OCI-LY7 (cell line): ENCODE data around the gene BBX. TPM values are rescaled to one million over a fixed set of nuclear protein-coding genes. Genes with fewer than 3 reads are reported as not detected.

Experiments
- BruUV-seq: library from RNA; stranded (reverse); fragments of 400-500 nt; replicated peaks from 2 replicates; lab custom pipeline; 2021; lab: Mats Ljungman, UMichigan
- CTCF ChIA-PET: fragments of 300-600 bp; sonication (Branson Sonifier 250); formaldehyde crosslinking; loops from one replicate; lab custom pipeline; 2022; ENCODE audit warnings: antibody characterized with exemption; ENCODE audit not compliant: unreplicated experiment; lab: Charles Lee
- POLR2A ChIA-PET: fragments of 300-600 bp; sonication (Branson Sonifier 250); formaldehyde crosslinking; loops from one replicate; lab custom pipeline; 2022; ENCODE audit warnings: antibody characterized with exemption; lab: Charles Lee
- DNase-seq: peaks from one replicate; pipeline ENCODE4 v3.0.0-alpha.2; 2015; ENCODE audit warnings: low spot score
- H2AFZ ChIP-seq: fragments of 200-600 bp; sonication (generic), shearing (Covaris generic); 2 replicates; pipeline ENCODE4 v1.6.1; 2014; ENCODE audit warnings: mild to moderate bottlenecking, antibody characterized with exemption, low read length, moderate library complexity
- H3K27ac ChIP-seq: fragments of 200-600 bp; sonication (generic); 2 replicates; pipeline ENCODE4 v1.5.1; 2014; ENCODE audit warnings: mixed run types, low read depth, mild to moderate bottlenecking, moderate library complexity, low read length, inconsistent platforms; ENCODE audit not compliant: poor library complexity, severe bottlenecking
- H3K36me3 ChIP-seq: fragments of 200-600 bp; sonication (generic); 2 replicates; pipeline ENCODE4 v1.6.1; 2014; ENCODE audit warnings: mild to moderate bottlenecking, antibody characterized with exemption, low read length, moderate library complexity, mixed read lengths; ENCODE audit not compliant: insufficient read depth
- H3K4me1 ChIP-seq: fragments of 200-600 bp; sonication (generic); 2 replicates; pipeline ENCODE4 v1.5.1; 2014; ENCODE audit warnings: mild to moderate bottlenecking, low read length; ENCODE audit not compliant: insufficient read depth, poor library complexity, severe bottlenecking
- H3K4me2 ChIP-seq: fragments of 200-600 bp; sonication (generic); 2 replicates; pipeline ENCODE4 v1.6.1; 2014; ENCODE audit warnings: mild to moderate bottlenecking, low read length
- H3K4me3 ChIP-seq: fragments of 200-600 bp; sonication (generic); 2 replicates; pipeline ENCODE4 v1.5.1; 2014; ENCODE audit warnings: mild to moderate bottlenecking, low read depth, low read length; ENCODE audit not compliant: poor library complexity, severe bottlenecking
- H3K79me2 ChIP-seq: fragments of 200-600 bp; sonication (generic); 2 replicates; pipeline ENCODE4 v1.6.1; 2016; ENCODE audit warnings: low read depth, mild to moderate bottlenecking, low read length, moderate library complexity, mixed read lengths; ENCODE audit not compliant: insufficient read depth
- H3K9me2 ChIP-seq: fragments of 200-600 bp; sonication (generic); 2 replicates; pipeline ENCODE4 v1.6.1; 2016; ENCODE audit warnings: mild to moderate bottlenecking, low read length, mixed read lengths; ENCODE audit not compliant: insufficient read depth
- H3K9me3 ChIP-seq: fragments of 200-600 bp; sonication (generic); 2 replicates; pipeline ENCODE4 v1.6.1; 2014; ENCODE audit warnings: mild to moderate bottlenecking, mixed run types, low read length, mixed read lengths
- H4K20me1 ChIP-seq: fragments of 200-600 bp; sonication (generic); 2 replicates; pipeline ENCODE4 v1.6.1; 2014; ENCODE audit warnings: mild to moderate bottlenecking, antibody characterized with exemption, low read length, moderate library complexity, mixed read lengths; ENCODE audit not compliant: insufficient read depth
- CTCF ChIP-seq: fragments of 200-600 bp; sonication (generic); conservative IDR thresholded peaks from 2 replicates; pipeline ENCODE4 v1.5.1; 2014; ENCODE audit warnings: mild to moderate bottlenecking, antibody characterized with exemption, low read length, moderate library complexity, mixed read lengths
- EZH2phosphoT487 ChIP-seq: fragments of 200-600 bp; sonication (generic); IDR thresholded peaks from 2 replicates; pipeline ENCODE4 v1.6.1; 2018; ENCODE audit warnings: low read depth, borderline replicate concordance, mild to moderate bottlenecking, mixed run types, antibody characterized with exemption, low read length, moderate library complexity, mixed read lengths
- intact Hi-C: fragments of 100-400 bp; cut with micrococcal nuclease; formaldehyde crosslinking; loops from one replicate; pipeline ENCODE4 v1.10.0; 2022; ENCODE audit not compliant: unreplicated experiment
- total RNA-seq, 2 experiments: library from RNA; depleted of rRNA in 1 of 2; stranded (reverse); fragments of >200 nt in 1 of 2; shearing (Covaris generic) in 1 of 2; gene quantifications; 2 replicates each; pipeline ENCODE4 v1.2.3, GENCODE V29; 2014 to 2022

BBX gene
- total RNA-seq, 2 experiments from 2014 or later = 27.0 to 49.8 TPM

DNA sequence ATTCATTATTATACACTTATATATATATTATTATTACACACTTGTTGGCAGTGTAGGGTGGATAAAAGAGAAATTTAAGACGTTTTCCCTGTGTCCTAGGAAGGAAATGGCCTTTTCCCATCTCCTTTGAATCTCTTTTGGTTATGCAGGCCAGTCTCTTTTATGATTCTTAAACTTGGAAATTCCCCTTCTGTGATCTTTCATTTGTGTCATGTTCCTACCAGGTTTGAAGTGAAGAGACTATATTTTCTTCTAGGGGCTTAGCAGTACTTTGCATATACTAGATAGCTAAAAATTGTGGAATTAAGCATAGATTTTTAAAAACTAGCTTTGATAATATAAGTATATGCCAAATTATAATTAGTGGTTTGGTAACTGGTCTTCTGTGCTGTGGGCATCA lies 58.5 kb downstream of the BBX start:
- Histone ChIP-seq H3K4me3 (no peak overlapping the region), H3K4me1 (no peaks in the 10 kb centered on the region), H3K36me3 (no peaks in the 10 kb centered on the region), H3K4me2 (no peak overlapping the region), H3K79me2 (peaks cover 4% of the 10 kb centered on the region; the same call in 1 of the 2 replicates), H4K20me1 (peaks cover 1% of the 10 kb centered on the region; the same call in 1 of the 2 replicates), H2AFZ (no peak overlapping the region), H3K9me3 (no peaks in the 10 kb centered on the region), H3K27ac (no peak overlapping the region), H3K9me2 (no peaks in the 10 kb centered on the region)
- BruUV-seq = no TSS peak
- POLR2A ChIA-PET = interaction anchor here (0.7 to 1.0 kb wide), 4 partner anchors 14 to 350 kb away, joined by 3 to 5 read pairs (median 3); no protein-coding TSS in a partner anchor
- DNase-seq = no peak
- intact Hi-C loops = no loop called here
- CTCF ChIA-PET = no interaction called here
- TF ChIP-seq CTCF (no peak), EZH2phosphoT487 (no peak)

GRCh38 chr3:107588217-107588616 lies 65.5 kb downstream of the BBX start:
- POLR2A ChIA-PET = interaction anchor here (1.2 to 1.6 kb wide), 2 partner anchors 9 to 11 kb away, joined by 3 to 8 read pairs; no protein-coding TSS in a partner anchor
- Histone ChIP-seq H3K4me2 (no peak overlapping the region), H4K20me1 (no peaks in the 10 kb centered on the region), H3K9me2 (no peaks in the 10 kb centered on the region), H3K9me3 (no peaks in the 10 kb centered on the region), H3K79me2 (no peaks in the 10 kb centered on the region; the same call in 1 of the 2 replicates), H3K4me3 (no peak overlapping the region), H3K4me1 (no peaks in the 10 kb centered on the region), H3K27ac (no peak overlapping the region), H2AFZ (no peak overlapping the region), H3K36me3 (no peaks in the 10 kb centered on the region)
- intact Hi-C loops = no loop called here
- CTCF ChIA-PET = no interaction called here
- no peak for DNase-seq
- TF ChIP-seq CTCF (no peak), EZH2phosphoT487 (no peak)
- no TSS peak for BruUV-seq

GRCh38 chr3:107589454-107589853 lies 66.7 kb downstream of the BBX start:
- H3K4me2 ChIP-seq = no peak overlapping the region
- H3K79me2 ChIP-seq = no peaks in the 10 kb centered on the region
- H3K4me1 ChIP-seq = no peaks in the 10 kb centered on the region
- no peaks in the 10 kb centered on the region for H4K20me1 ChIP-seq
- intact Hi-C loops = no loop called here
- no TSS peak for BruUV-seq
- H3K36me3 ChIP-seq = no peaks in the 10 kb centered on the region
- no peak overlapping the region for H3K4me3 ChIP-seq
- H3K9me2 ChIP-seq = no peaks in the 10 kb centered on the region
- DNase-seq = no peak
- H2AFZ ChIP-seq = no peak overlapping the region
- CTCF ChIA-PET = no interaction called here
- no peak for TF ChIP-seq EZH2phosphoT487
- no peak for TF ChIP-seq CTCF
- POLR2A ChIA-PET = interaction anchor here (0.6 kb wide), 1 partner anchor 409 kb away, joined by 3 read pairs; no protein-coding TSS in a partner anchor
- no peak overlapping the region for H3K27ac ChIP-seq
- H3K9me3 ChIP-seq = no peaks in the 10 kb centered on the region
